ENCODE results near the gene DPY19L2.
"Not testable (repeated sequence)": the region's sequence is repeated elsewhere in the genome, so short reads cannot be mapped to it uniquely, and the experiment has no call there.

Gene DPY19L2

GRCh38 chr12:63668028-63668799, at the start of gene DPY19L2:
Gene DPY19L2, minus strand, starts transcription at chr12:63668493. Its CDS starts 100 bp downstream, at chr12:63668393.
- DNase-seq (ENCODE audit: low read depth in 2 of 2), result peak in 1 of 2 experiments; percentile 26

GRCh38 chr12:63716891-63717290, 48.6 kb upstream of the DPY19L2 start:
- DNase-seq (ENCODE audit: low read depth in 2 of 2), result not testable (repeated sequence)

GRCh38 chr12:63715107-63715625, 46.9 kb upstream of the DPY19L2 start:
- not testable (repeated sequence) for DNase-seq (ENCODE audit: low read depth in 2 of 2)

GRCh38 chr12:63714409-63714808, 46.1 kb upstream of the DPY19L2 start:
- not testable (repeated sequence) for DNase-seq (ENCODE audit: low read depth in 2 of 2)

- not testable (repeated sequence) for DNase-seq (ENCODE audit: low read depth in 2 of 2)
These were observed 45.4 kb upstream of the DPY19L2 start for GRCh38 chr12:63713681-63714075.

- DNase-seq (ENCODE audit: low read depth in 2 of 2), result not testable (repeated sequence)
These were observed 44.8 kb upstream of the DPY19L2 start for GRCh38 chr12:63712979-63713680.

- not testable (repeated sequence) for DNase-seq (ENCODE audit: low read depth in 2 of 2)
These were observed 44.2 kb upstream of the DPY19L2 start for GRCh38 chr12:63712376-63712974.

- DNase-seq (ENCODE audit: low read depth in 2 of 2), result peak; percentile 4
These were observed 43.0 kb upstream of the DPY19L2 start for GRCh38 chr12:63711339-63711738.

GRCh38 chr12:63706336-63706735, 38.0 kb upstream of the DPY19L2 start:
- DNase-seq (ENCODE audit: low read depth in 2 of 2), result no peak

- DNase-seq (ENCODE audit: low read depth in 2 of 2), result not testable (repeated sequence)
These were observed 31.5 kb upstream of the DPY19L2 start for GRCh38 chr12:63699678-63700382.

- DNase-seq (ENCODE audit: low read depth in 2 of 2), result not testable (repeated sequence)
These were observed 30.7 kb upstream of the DPY19L2 start for GRCh38 chr12:63699011-63699410.

GRCh38 chr12:63690837-63691236, 22.5 kb upstream of the DPY19L2 start:
- DNase-seq (ENCODE audit: low read depth in 2 of 2), result not testable (repeated sequence)

- not testable (repeated sequence) for DNase-seq (ENCODE audit: low read depth in 2 of 2)
These were observed 20.8 kb upstream of the DPY19L2 start for GRCh38 chr12:63689141-63689540.

GRCh38 chr12:63686623-63687022, 18.3 kb upstream of the DPY19L2 start:
- DNase-seq (ENCODE audit: low read depth in 2 of 2), result not testable (repeated sequence)

GRCh38 chr12:63685789-63686188, 17.5 kb upstream of the DPY19L2 start:
- DNase-seq (ENCODE audit: low read depth in 2 of 2), result not testable (repeated sequence)

- DNase-seq (ENCODE audit: low read depth in 2 of 2), result not testable (repeated sequence)
These were observed 14.3 kb upstream of the DPY19L2 start for GRCh38 chr12:63682617-63683016.

GRCh38 chr12:63680758-63681157, 12.5 kb upstream of the DPY19L2 start:
- not testable (repeated sequence) for DNase-seq (ENCODE audit: low read depth in 2 of 2)

GRCh38 chr12:63672550-63672949, 4.3 kb upstream of the DPY19L2 start:
- DNase-seq (ENCODE audit: low read depth in 2 of 2), result not testable (repeated sequence)

GRCh38 chr12:63669936-63670335, 1.6 kb upstream of the DPY19L2 start:
- peak in 1 of 2 experiments; percentile 5 for DNase-seq (ENCODE audit: low read depth in 2 of 2)

GRCh38 chr12:63669427-63669826, 1.1 kb upstream of the DPY19L2 start:
- not testable (repeated sequence) for DNase-seq (ENCODE audit: low read depth in 2 of 2)

- DNase-seq (ENCODE audit: low read depth in 2 of 2), result not testable (repeated sequence)
These were observed 590 bp upstream of the DPY19L2 start for GRCh38 chr12:63668800-63669365.
